Measurements from ENCODE around the gene MACROH2A2. TPM values are rescaled to one million over a fixed set of nuclear protein-coding genes. Genes with fewer than 3 reads are reported as not detected.
A peak's percentile ranks its signal among the peaks of the same experiment; 100 is the strongest.

MACROH2A2 gene
- total and polyA plus RNA-seq, 2 donors (not counting 1 experiment from before 2014, with no cell fraction given) = not detected

DNA sequence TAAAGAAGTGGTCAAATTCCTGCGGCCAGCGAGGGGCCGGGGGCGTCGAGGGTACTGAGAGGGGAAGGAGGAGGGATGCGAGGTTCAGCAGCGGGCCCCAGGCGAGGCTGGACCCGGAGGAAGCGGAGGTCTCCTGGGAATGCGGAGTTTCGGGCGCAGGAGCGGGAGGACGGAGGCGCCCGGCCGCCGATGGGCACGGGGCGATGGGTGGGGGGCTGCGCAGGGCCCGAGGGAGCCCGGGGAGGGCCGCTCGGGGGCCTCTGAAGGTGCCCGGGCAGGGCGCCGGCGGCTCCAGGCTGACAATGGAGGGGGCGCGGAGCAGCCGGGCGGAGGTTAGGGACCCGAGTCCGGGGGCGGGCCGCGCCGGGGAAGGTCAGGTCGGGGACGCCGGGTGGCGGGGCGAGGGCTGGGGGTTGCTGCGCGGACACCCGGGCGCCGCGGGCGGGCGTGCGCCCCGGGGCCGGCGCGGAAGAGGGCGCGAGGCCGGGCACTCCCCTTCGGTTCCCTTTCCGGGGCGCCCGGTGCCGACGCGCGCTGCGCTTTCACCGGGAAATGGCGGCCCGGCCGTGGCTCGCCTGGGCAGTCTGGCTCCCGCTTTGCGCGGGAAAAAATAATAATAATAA is 683 bp downstream of the MACROH2A2 start:
- H3K9me3 Mint-ChIP-seq (ENCODE audit: insufficient read depth) = no peaks in the 10 kb centered on the region
- Histone ChIP-seq H3K4me3 (ENCODE audit: control extremely low read depth in 1 of 5, extremely low read depth in 1 of 5, insufficient read depth in 1 of 5, low read depth in 2 of 5, low read length in 4 of 5) (no peak overlapping the region), H3K9me3 (ENCODE audit: control extremely low read depth in 1 of 3, control insufficient read depth in 2 of 3, insufficient read depth in 1 of 3, low read length in 2 of 3) (peaks cover 0 to 1% (median 0%) of the 10 kb centered on the region in 3 donors), H3K79me2 (ENCODE audit: control insufficient read depth, insufficient read depth, low read length) (no peaks in the 10 kb centered on the region), H3K36me3 (replicated peaks in 1 of 2; ENCODE audit: control extremely low read depth in 1 of 2, control insufficient read depth in 1 of 2, extremely low read depth in 1 of 2, insufficient read depth in 2 of 2, low read length in 1 of 2) (no peaks in the 10 kb centered on the region), H3K4me2 (replicated peaks; ENCODE audit: low read depth, low read length, poor library complexity, severe bottlenecking) (peak overlapping the region; percentile 40), H3K27me3 (replicated peaks in 1 of 4; ENCODE audit: control extremely low read depth in 1 of 4, control insufficient read depth in 3 of 4, insufficient read depth in 4 of 4, low read length in 3 of 4) (peaks cover 0 to 19% (median 13%) of the 10 kb centered on the region in 4 experiments), H3K9ac (ENCODE audit: low read length) (no peak overlapping the region), H3K4me1 (ENCODE audit: control insufficient read depth in 2 of 2, insufficient read depth in 2 of 2, low read length in 2 of 2) (peaks cover 8 to 10% of the 10 kb centered on the region in 2 donors), H3K27ac (ENCODE audit: low read length in 2 of 2) (no peak overlapping the region), H2AFZ (ENCODE audit: insufficient read depth, low read depth, low read length, poor library complexity, severe bottlenecking) (peak overlapping the region; percentile 28), H4K20me1 (ENCODE audit: control insufficient read depth, insufficient read depth, low read length, poor library complexity, severe bottlenecking) (no peaks in the 10 kb centered on the region)
- no peak for DNase-seq
- no peak overlapping the region for H3K27ac Mint-ChIP-seq
- peaks cover 51% of the 10 kb centered on the region for H3K27me3 Mint-ChIP-seq
- TF ChIP-seq, protein P1, sequence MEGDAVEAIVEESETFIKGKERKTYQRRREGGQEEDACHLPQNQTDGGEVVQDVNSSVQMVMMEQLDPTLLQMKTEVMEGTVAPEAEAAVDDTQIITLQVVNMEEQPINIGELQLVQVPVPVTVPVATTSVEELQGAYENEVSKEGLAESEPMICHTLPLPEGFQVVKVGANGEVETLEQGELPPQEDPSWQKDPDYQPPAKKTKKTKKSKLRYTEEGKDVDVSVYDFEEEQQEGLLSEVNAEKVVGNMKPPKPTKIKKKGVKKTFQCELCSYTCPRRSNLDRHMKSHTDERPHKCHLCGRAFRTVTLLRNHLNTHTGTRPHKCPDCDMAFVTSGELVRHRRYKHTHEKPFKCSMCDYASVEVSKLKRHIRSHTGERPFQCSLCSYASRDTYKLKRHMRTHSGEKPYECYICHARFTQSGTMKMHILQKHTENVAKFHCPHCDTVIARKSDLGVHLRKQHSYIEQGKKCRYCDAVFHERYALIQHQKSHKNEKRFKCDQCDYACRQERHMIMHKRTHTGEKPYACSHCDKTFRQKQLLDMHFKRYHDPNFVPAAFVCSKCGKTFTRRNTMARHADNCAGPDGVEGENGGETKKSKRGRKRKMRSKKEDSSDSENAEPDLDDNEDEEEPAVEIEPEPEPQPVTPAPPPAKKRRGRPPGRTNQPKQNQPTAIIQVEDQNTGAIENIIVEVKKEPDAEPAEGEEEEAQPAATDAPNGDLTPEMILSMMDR (IDR thresholded peaks at IDR 0.05) = no peak
- TF ChIP-seq EZH2 (IDR thresholded peaks at IDR 0.05; ENCODE audit: borderline replicate concordance, insufficient read depth, low read depth, low read length, poor library complexity, severe bottlenecking) = no peak
- CTCF ChIA-PET = no interaction called here
- H3K4me1 Mint-ChIP-seq = peaks cover 10% of the 10 kb centered on the region
- POLR2A ChIA-PET = no interaction called here
- 5% methylated on average over 76 of the region's 78 CpGs for WGBS (ENCODE audit: insufficient coverage)
- no peak for ATAC-seq (ENCODE audit: low read depth)
- intact Hi-C loops (cut with micrococcal nuclease) = no loop called here
- H3K4me3 Mint-ChIP-seq = no peak overlapping the region

DNA sequence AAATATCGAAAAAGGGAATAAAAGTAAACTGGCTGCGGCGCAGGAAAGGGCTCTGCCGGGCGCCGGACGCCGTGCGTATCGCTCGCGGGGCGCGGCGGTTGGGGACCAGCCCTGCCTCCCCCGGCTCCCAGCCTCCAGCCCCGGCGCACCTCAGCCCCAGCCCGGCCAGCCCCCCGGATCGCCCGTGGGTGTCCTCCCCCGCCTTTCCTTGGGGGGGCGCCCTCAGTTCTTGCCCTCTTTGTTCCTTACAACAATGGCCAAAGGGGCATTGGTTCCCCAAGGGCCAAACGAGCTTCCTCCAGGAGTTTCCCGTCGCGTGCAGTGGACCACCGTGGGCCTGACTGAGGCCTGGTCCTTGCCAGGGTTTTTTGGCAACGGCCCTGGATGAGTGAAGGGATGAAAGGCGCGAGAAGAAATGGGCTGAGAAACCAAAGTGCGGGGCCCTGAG is 1.2 kb downstream of the MACROH2A2 start:
- peaks cover 10% of the 10 kb centered on the region for H3K4me1 Mint-ChIP-seq
- H3K27me3 Mint-ChIP-seq = peaks cover 56% of the 10 kb centered on the region
- no peak overlapping the region for H2AFZ ChIP-seq (ENCODE audit: insufficient read depth, low read depth, low read length, poor library complexity, severe bottlenecking)
- no peak for DNase-seq
- no peaks in the 10 kb centered on the region for H4K20me1 ChIP-seq (ENCODE audit: control insufficient read depth, insufficient read depth, low read length, poor library complexity, severe bottlenecking)
- H3K9me3 ChIP-seq (ENCODE audit: control extremely low read depth in 1 of 3, control insufficient read depth in 2 of 3, insufficient read depth in 1 of 3, low read length in 2 of 3) = peaks cover 0 to 1% (median 0%) of the 10 kb centered on the region in 3 donors
- H3K4me3 Mint-ChIP-seq = no peak overlapping the region
- peaks cover 8 to 10% of the 10 kb centered on the region in 2 donors for H3K4me1 ChIP-seq (ENCODE audit: control insufficient read depth in 2 of 2, insufficient read depth in 2 of 2, low read length in 2 of 2)
- H3K27ac ChIP-seq (ENCODE audit: low read length in 2 of 2) = no peak overlapping the region
- ChIA-PET POLR2A (no interaction called here), CTCF (no interaction called here)
- no peaks in the 10 kb centered on the region for H3K79me2 ChIP-seq (ENCODE audit: control insufficient read depth, insufficient read depth, low read length)
- H3K4me3 ChIP-seq (ENCODE audit: control extremely low read depth in 1 of 5, extremely low read depth in 1 of 5, insufficient read depth in 1 of 5, low read depth in 2 of 5, low read length in 4 of 5) = no peak overlapping the region
- no peak overlapping the region for H3K4me2 ChIP-seq (replicated peaks; ENCODE audit: low read depth, low read length, poor library complexity, severe bottlenecking)
- H3K9ac ChIP-seq (ENCODE audit: low read length) = no peak overlapping the region
- no peak for ATAC-seq (ENCODE audit: low read depth)
- H3K27me3 ChIP-seq (replicated peaks in 1 of 4; ENCODE audit: control extremely low read depth in 1 of 4, control insufficient read depth in 3 of 4, insufficient read depth in 4 of 4, low read length in 3 of 4) = peaks cover 0 to 19% (median 13%) of the 10 kb centered on the region in 4 experiments
- H3K27ac Mint-ChIP-seq = no peak overlapping the region
- no peak for TF ChIP-seq EZH2 (IDR thresholded peaks at IDR 0.05; ENCODE audit: borderline replicate concordance, insufficient read depth, low read depth, low read length, poor library complexity, severe bottlenecking)
- TF ChIP-seq, protein P1 (IDR thresholded peaks at IDR 0.05) = no peak
- intact Hi-C loops (cut with micrococcal nuclease) = no loop called here
- H3K9me3 Mint-ChIP-seq (ENCODE audit: insufficient read depth) = no peaks in the 10 kb centered on the region
- H3K36me3 ChIP-seq (replicated peaks in 1 of 2; ENCODE audit: control extremely low read depth in 1 of 2, control insufficient read depth in 1 of 2, extremely low read depth in 1 of 2, insufficient read depth in 2 of 2, low read length in 1 of 2) = no peaks in the 10 kb centered on the region
- WGBS (ENCODE audit: insufficient coverage) = 18% methylated on average over 33 of the region's 33 CpGs
